GM23248 (cell line): ENCODE data around the gene JOSD2.

Source experiments
- EZH2 ChIP-seq: fragments of 200-600 bp; sonication (generic); IDR thresholded peaks from 2 replicates; pipeline ENCODE4 v1.6.1; 2018; ENCODE audit warnings: antibody characterized with exemption, mild to moderate bottlenecking; ENCODE audit not compliant: insufficient read depth, poor library complexity, severe bottlenecking
- EZH2phosphoT487 ChIP-seq: fragments of 200-600 bp; sonication (generic); IDR thresholded peaks from 2 replicates; pipeline ENCODE4 v1.6.1; 2018; ENCODE audit warnings: antibody characterized with exemption, moderate library complexity, mild to moderate bottlenecking, low read depth; ENCODE audit not compliant: insufficient read depth

DNA sequence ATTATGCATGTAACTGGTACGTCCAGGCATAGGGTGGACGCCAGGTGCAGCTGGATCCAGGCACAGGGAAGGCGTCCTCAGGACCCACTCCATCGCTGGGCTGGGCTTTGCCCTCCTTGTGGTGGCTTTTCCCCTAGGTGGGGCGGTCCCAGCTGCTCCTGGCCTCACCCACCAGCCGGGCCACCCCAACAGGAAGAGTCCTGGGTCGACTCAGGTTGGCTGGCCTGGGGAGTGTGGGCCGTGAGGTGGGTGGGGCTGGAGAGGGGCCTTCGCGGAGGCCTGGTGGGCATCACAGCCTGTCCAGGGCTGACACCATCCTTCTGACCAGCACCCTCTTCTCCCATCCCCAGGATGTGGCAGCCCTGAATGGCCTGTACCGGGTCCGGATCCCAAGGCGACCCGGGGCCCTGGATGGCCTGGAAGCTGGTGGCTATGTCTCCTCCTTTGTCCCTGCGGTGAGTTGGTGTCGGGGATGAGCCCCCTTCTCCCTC, 31.2 kb downstream of the JOSD2 start:
- no peak for TF ChIP-seq EZH2phosphoT487
- TF ChIP-seq EZH2, result no peak
